ENCODE results near the gene TXNL4B. TPM values are rescaled to one million over a fixed set of nuclear protein-coding genes. Genes with fewer than 3 reads are reported as not detected.

Gene TXNL4B
- total and polyA plus RNA-seq, 10 of the 15 experiments (the other 5 are each of a cell fraction or from before 2014, with no cell fraction given) = 11.1 to 24.0 (median 15.9) TPM

- Histone ChIP-seq H3K36me3 (ENCODE audit: control insufficient read depth in 2 of 2, insufficient read depth in 2 of 2, low read length in 1 of 2) (peaks cover 4 to 16% of the 10 kb centered on the region in 2 experiments; a peak in 2 of 4 replicates), H2AFZ (ENCODE audit: control insufficient read depth, low read depth, low read length) (no peak overlapping the region), H3K27me3 (replicated peaks in 1 of 2; ENCODE audit: control insufficient read depth in 2 of 2, insufficient read depth in 2 of 2, low read length in 1 of 2) (no peaks in the 10 kb centered on the region), H3K4me1 (ENCODE audit: control insufficient read depth, insufficient read depth, low read length) (no peaks in the 10 kb centered on the region), H3K79me2 (ENCODE audit: control insufficient read depth, insufficient read depth, low read length) (no peaks in the 10 kb centered on the region), H4K20me1 (ENCODE audit: control insufficient read depth, insufficient read depth) (no peaks in the 10 kb centered on the region), H3K4me2 (ENCODE audit: control insufficient read depth, insufficient read depth) (no peak overlapping the region), H3K9ac (ENCODE audit: control insufficient read depth, insufficient read depth, low read length) (no peak overlapping the region), H3K27ac (ENCODE audit: control insufficient read depth, insufficient read depth) (no peak overlapping the region), H3K9me3 (replicated peaks; ENCODE audit: control insufficient read depth, insufficient read depth, low read length) (peaks cover 3% of the 10 kb centered on the region; the same call in 1 of the 3 replicates), H3K4me3 (no peak overlapping the region)
- ChIA-PET SMC1A (ENCODE audit: uncharacterized antibody, unreplicated experiment) (interaction anchor here (1.2 kb wide), 1 partner anchor 15 kb away, joined by 3 read pairs; no protein-coding TSS in a partner anchor), CTCF (no interaction called here), RAD21 (ENCODE audit: unreplicated experiment) (no interaction called here), POLR2A (no interaction called here)
- no peak for FAIRE-seq
- intact Hi-C loops (cut with micrococcal nuclease; ENCODE audit: unreplicated experiment) (no loop called here), in situ Hi-C loops (cut with MboI) (no loop called here)
- BruUV-seq (replicated peaks) = no TSS peak
- 97% methylated on average over 2 of the region's 2 CpGs for WGBS (ENCODE audit: insufficient coverage, insufficient replicate concordance, low lambda C conversion rate, missing lambda C conversion rate)
- DNase-seq (ENCODE audit: low read depth, low spot score) = no peak
- no peak for ATAC-seq
- no peak for TF ChIP-seq KDM1A (IDR thresholded peaks at IDR 0.05; ENCODE audit: borderline replicate concordance)
- TF ChIP-seq, protein P1, sequence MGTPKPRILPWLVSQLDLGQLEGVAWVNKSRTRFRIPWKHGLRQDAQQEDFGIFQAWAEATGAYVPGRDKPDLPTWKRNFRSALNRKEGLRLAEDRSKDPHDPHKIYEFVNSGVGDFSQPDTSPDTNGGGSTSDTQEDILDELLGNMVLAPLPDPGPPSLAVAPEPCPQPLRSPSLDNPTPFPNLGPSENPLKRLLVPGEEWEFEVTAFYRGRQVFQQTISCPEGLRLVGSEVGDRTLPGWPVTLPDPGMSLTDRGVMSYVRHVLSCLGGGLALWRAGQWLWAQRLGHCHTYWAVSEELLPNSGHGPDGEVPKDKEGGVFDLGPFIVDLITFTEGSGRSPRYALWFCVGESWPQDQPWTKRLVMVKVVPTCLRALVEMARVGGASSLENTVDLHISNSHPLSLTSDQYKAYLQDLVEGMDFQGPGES (IDR thresholded peaks at IDR 0.05) = no peak
- TF ChIP-seq, protein P2, sequence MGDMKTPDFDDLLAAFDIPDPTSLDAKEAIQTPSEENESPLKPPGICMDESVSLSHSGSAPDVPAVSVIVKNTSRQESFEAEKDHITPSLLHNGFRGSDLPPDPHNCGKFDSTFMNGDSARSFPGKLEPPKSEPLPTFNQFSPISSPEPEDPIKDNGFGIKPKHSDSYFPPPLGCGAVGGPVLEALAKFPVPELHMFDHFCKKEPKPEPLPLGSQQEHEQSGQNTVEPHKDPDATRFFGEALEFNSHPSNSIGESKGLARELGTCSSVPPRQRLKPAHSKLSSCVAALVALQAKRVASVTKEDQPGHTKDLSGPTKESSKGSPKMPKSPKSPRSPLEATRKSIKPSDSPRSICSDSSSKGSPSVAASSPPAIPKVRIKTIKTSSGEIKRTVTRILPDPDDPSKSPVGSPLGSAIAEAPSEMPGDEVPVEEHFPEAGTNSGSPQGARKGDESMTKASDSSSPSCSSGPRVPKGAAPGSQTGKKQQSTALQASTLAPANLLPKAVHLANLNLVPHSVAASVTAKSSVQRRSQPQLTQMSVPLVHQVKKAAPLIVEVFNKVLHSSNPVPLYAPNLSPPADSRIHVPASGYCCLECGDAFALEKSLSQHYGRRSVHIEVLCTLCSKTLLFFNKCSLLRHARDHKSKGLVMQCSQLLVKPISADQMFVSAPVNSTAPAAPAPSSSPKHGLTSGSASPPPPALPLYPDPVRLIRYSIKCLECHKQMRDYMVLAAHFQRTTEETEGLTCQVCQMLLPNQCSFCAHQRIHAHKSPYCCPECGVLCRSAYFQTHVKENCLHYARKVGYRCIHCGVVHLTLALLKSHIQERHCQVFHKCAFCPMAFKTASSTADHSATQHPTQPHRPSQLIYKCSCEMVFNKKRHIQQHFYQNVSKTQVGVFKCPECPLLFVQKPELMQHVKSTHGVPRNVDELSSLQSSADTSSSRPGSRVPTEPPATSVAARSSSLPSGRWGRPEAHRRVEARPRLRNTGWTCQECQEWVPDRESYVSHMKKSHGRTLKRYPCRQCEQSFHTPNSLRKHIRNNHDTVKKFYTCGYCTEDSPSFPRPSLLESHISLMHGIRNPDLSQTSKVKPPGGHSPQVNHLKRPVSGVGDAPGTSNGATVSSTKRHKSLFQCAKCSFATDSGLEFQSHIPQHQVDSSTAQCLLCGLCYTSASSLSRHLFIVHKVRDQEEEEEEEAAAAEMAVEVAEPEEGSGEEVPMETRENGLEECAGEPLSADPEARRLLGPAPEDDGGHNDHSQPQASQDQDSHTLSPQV (IDR thresholded peaks at IDR 0.05) = no peak
- no peak for TF ChIP-seq MYC (IDR thresholded peaks at IDR 0.05; ENCODE audit: insufficient read depth, insufficient read length, insufficient replicate concordance, low read length, severe bottlenecking)
- no peak for TF ChIP-seq ZNF622 (IDR thresholded peaks at IDR 0.05)
- no peak for TF ChIP-seq RCOR1 (conservative IDR thresholded peaks at IDR 0.05; ENCODE audit: low read depth, low read length)
- TF ChIP-seq, protein P3, sequence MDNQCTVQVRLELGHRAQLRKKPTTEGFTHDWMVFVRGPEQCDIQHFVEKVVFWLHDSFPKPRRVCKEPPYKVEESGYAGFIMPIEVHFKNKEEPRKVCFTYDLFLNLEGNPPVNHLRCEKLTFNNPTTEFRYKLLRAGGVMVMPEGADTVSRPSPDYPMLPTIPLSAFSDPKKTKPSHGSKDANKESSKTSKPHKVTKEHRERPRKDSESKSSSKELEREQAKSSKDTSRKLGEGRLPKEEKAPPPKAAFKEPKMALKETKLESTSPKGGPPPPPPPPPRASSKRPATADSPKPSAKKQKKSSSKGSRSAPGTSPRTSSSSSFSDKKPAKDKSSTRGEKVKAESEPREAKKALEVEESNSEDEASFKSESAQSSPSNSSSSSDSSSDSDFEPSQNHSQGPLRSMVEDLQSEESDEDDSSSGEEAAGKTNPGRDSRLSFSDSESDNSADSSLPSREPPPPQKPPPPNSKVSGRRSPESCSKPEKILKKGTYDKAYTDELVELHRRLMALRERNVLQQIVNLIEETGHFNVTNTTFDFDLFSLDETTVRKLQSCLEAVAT (IDR thresholded peaks at IDR 0.05) = no peak
- no peak for TF ChIP-seq MTA2 (IDR thresholded peaks at IDR 0.05; ENCODE audit: low read depth)
- no peak for TF ChIP-seq RB1 (IDR thresholded peaks at IDR 0.05; ENCODE audit: borderline replicate concordance)
- no peak for TF ChIP-seq RUNX3 (IDR thresholded peaks at IDR 0.05; ENCODE audit: low read length)
- TF ChIP-seq IKZF1 (conservative IDR thresholded peaks at IDR 0.05) = no peak
- TF ChIP-seq NBN (IDR thresholded peaks at IDR 0.05) = no peak
- no peak for TF ChIP-seq MYB (IDR thresholded peaks at IDR 0.05; ENCODE audit: borderline replicate concordance, low read depth, low read length)
- TF ChIP-seq, protein P4, sequence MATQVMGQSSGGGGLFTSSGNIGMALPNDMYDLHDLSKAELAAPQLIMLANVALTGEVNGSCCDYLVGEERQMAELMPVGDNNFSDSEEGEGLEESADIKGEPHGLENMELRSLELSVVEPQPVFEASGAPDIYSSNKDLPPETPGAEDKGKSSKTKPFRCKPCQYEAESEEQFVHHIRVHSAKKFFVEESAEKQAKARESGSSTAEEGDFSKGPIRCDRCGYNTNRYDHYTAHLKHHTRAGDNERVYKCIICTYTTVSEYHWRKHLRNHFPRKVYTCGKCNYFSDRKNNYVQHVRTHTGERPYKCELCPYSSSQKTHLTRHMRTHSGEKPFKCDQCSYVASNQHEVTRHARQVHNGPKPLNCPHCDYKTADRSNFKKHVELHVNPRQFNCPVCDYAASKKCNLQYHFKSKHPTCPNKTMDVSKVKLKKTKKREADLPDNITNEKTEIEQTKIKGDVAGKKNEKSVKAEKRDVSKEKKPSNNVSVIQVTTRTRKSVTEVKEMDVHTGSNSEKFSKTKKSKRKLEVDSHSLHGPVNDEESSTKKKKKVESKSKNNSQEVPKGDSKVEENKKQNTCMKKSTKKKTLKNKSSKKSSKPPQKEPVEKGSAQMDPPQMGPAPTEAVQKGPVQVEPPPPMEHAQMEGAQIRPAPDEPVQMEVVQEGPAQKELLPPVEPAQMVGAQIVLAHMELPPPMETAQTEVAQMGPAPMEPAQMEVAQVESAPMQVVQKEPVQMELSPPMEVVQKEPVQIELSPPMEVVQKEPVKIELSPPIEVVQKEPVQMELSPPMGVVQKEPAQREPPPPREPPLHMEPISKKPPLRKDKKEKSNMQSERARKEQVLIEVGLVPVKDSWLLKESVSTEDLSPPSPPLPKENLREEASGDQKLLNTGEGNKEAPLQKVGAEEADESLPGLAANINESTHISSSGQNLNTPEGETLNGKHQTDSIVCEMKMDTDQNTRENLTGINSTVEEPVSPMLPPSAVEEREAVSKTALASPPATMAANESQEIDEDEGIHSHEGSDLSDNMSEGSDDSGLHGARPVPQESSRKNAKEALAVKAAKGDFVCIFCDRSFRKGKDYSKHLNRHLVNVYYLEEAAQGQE (IDR thresholded peaks at IDR 0.05; ENCODE audit: low read depth, low read length) = no peak
- TF ChIP-seq SREBF2 (IDR thresholded peaks at IDR 0.05; ENCODE audit: low read length) = no peak
- TF ChIP-seq ETV6 (conservative IDR thresholded peaks at IDR 0.05 in 1 of 2, IDR thresholded peaks at IDR 0.05 in 1 of 2; ENCODE audit: borderline replicate concordance in 1 of 2, low read depth in 1 of 2) = no peak
Observed at GRCh38 chr16:72085002-72085401, 8.4 kb downstream of the TXNL4B start.
